ENCODE results near the gene GKAP1.
"Not testable (repeated sequence)": the region's sequence is repeated elsewhere in the genome, so short reads cannot be mapped to it uniquely, and the experiment has no call there.

The GKAP1 gene

GRCh38 chr9:83728591-83729368, 88.8 kb downstream of the GKAP1 start:
- not testable (repeated sequence) for DNase-seq

- DNase-seq, result no peak
Observed at GRCh38 chr9:83724436-83724835, 93.1 kb downstream of the GKAP1 start.

DNA sequence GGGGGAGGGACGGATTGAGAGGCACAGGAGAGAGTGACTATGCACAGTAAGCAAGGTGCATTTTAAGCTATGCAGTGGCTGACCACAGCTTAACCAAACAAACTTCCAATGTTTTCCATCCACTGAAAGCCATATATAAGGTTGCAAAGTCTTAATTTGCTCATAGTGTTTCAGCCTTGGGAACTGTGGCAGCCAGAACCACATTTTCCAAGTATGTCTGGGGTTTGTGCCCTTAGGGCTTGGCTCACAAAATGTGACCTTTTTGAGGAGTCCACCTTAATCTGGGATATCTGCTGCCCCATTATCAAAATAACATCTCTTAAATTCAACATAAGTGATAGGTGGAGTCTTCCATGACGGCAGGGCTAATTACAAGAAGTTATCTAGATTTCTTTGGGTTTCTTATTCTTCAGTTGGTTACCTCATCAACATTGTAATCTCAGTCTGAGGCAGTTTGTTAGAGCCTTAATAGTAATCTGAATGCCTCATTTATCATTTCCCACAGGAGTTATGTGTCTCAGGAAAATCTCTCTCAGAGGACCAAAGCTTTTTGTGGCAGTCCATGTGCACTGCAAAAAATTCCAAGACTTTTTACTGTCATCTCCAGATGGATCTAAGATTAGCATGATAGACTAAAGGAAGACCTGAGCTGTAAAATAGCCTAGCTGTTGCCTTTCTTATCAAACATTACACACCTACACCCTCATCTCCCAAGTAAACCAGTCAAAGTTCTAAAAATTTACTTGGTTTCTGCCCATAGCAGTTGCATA, 94.7 kb downstream of the GKAP1 start:
- DNase-seq, result no peak

DNA sequence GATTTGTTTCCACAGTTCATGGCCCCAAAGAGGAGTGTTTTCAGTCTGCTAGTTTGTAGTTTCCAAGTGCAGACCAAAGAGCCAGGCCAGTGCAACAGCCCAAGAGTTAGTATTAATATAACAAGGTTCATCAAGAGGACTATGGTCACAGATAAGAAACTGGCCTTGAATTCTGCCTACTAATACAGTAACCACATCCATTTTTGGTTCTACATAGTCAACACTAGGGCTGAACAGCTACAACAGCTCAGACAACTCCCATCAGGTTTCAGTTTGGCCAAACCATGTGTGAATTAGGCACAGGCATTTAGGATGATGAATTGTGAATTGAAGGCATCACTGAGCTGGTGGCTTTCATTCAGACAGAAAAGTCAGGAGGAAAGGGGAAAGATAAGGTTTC, 96.1 kb downstream of the GKAP1 start:
- no peak for DNase-seq

DNA sequence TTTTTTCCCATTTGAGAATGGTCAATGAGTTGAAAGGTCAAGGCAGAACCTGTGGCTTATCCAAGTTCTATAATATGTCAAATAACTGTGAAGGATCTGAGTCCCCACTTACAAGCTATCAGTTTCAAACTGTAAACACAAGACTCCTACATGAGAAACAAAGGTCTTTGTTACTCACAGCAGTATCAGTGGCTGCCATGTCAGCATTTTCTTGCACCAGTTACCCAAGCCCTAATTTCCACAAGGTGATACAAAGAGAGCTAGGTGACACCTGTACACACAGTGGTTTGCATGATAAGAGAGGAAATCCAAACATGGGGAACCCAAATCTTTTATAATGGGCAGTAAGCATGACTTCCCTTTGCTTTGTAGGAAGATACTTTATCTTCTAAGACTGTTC, 101.8 kb downstream of the GKAP1 start:
- DNase-seq, result no peak

GRCh38 chr9:83715221-83715620, 102.3 kb downstream of the GKAP1 start:
- DNase-seq, result no peak

- no peak for DNase-seq
Observed at GRCh38 chr9:83714329-83714728, 103.2 kb downstream of the GKAP1 start.

DNA sequence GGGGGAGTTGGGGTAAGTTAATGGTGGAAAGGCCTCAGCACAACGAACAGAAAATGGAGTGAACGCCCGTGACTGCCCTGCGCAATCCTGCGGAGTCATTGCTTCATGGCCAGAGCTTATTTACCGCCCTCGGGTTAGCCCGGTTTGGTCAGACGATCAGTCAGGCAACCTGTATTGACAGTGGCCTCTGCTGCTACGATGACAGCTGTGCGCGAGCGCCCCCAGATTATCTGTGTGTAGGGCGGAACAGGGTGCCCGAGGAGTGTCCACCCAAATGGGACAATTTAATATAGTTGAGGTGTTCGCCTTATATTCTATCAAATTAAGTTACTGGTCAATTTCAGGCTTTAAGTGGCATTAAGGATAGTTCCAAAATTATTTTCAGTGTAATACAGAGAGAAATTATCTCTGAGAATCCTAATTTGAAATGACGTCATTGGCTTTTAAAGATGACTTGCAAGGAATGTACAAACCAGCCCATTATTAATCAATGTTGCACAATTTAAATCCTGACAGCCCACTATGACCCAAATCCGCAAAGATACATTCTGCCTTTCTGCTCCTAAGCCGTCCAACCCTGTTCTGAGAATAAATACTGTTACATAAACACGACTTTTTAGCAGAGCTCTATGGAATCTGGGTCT, 108.9 kb downstream of the GKAP1 start:
- DNase-seq, result peak; percentile 45

GRCh38 chr9:83707768-83708514, 109.6 kb downstream of the GKAP1 start, which contains the start of gene UBQLN1:
TSS of gene UBQLN1 (minus strand) at chr9:83707958. CDS start at chr9:83707679, 279 bp downstream.
- DNase-seq, result peak; percentile 89

- peak; percentile 82 for DNase-seq
Observed at GRCh38 chr9:83707518-83707767, 110.1 kb downstream of the GKAP1 start.

DNA sequence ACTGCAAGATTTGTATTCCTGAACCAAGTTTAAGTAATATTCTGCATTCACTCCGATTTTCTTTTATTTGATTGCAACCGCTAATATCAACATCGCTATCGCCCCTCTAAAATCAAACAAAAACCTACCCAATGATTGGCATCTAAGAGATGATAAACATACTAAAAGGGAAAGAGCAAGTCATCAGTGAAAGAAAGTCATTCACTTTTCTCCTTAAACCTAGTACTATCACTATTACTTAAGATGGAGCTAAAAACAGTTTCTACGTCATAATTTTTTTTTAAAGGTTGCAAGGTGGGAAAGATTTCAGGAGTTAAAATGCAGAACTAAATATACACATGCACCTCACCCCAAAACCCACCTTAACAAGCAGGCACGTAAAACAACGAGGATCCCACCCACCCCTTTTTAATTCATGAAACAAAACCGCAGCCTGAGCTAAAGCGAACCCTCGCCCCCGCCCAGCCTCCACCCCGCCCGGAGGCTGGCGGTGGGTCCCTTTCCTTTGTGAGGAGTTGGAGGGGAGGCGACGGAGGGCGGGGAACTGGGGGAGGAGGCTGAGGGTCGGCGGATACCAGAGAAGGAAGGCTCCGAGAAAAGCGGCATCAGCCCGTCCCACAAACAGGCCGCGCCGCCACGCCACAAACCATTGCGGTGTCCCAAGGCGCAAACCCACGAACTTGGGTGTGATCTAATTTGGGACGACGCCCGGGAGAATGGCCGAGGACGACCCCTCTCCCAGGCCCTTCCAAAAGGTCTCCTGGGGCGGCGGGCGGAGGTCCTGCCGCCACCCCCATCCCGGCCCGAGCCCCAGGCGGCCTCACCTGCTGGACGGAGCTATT, 110.7 kb downstream of the GKAP1 start:
- peak; percentile 68 for DNase-seq

- DNase-seq, result peak; percentile 8
Observed at GRCh38 chr9:83705219-83705651, 112.3 kb downstream of the GKAP1 start.

GRCh38 chr9:83701769-83702168, 115.8 kb downstream of the GKAP1 start:
- DNase-seq, result no peak

- no peak for DNase-seq
Observed at GRCh38 chr9:83701286-83701685, 116.3 kb downstream of the GKAP1 start.

- DNase-seq, result no peak
Observed at GRCh38 chr9:83699615-83700014, 118.0 kb downstream of the GKAP1 start.

DNA sequence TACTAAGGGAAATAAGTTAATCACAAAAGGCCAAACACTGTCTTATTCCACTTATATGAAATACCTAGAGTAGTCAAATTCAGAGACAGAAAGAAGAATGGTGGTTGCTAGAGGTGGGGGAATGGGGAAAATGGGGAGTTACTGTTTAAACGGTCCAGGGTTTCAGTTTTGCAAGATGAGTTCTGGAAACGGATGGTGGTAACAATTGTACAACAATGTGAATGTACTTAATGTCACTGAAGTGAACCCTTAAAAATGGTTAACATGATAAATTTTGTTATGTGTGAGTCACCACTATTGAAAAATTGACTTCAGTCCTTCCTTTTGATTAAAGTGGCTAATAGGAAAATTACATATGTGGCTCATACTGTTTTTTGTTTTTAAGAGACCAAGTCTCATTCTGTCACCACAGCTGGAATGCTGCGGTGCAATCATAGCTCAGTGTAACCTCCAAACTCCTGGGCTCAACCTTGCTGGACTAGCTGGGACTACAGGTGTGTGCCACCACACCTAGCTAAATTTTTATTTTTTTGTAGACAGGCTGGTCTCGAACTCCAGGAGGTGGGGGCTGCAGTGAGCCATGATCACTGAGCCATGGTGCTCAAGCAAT, 118.5 kb downstream of the GKAP1 start:
- no peak for DNase-seq

GRCh38 chr9:83691492-83691891, 126.1 kb downstream of the GKAP1 start:
- DNase-seq, result no peak

All from stimulated activated CD4-positive, alpha-beta T cell treated with anti-CD3 and anti-CD28 coated beads, Interleukin-1b, Interleukin-23, amount 100 ng/mL, for 48 hours (primary cell).